T-cell (primary cell): ENCODE measurements around the gene PPM1M. TPM values are rescaled to one million over a fixed set of nuclear protein-coding genes. Genes with fewer than 3 reads are reported as not detected.

Source experiments
- ATAC-seq, 4 experiments: fragments of 200-7000 bp in 3 of 4; fragments of 150-1000 bp in 1 of 4; cut with Tn5 transposase; replicated peaks in 1 of 4; 1 replicate in 3 of 4; 2 replicates in 1 of 4; pipeline ENCODE4 v1.10.0; 2021; ENCODE audit warnings: moderate library complexity in 3 of 4, mild to moderate bottlenecking in 2 of 4, moderate number of reproducible peaks in 1 of 4
- CTCF ChIA-PET, 2 donors: fragments of 300-600 bp; sonication (Branson Sonifier 250); formaldehyde crosslinking; loops; one replicate each; lab custom pipeline; 2022; ENCODE audit warnings: antibody characterized with exemption in 2 of 2; lab: Charles Lee
- POLR2A ChIA-PET, 2 donors: fragments of 300-600 bp; sonication (Branson Sonifier 250); formaldehyde crosslinking; loops; one replicate each; lab custom pipeline; 2022; ENCODE audit warnings: antibody characterized with exemption in 2 of 2; lab: Charles Lee
- DNase-seq, 35 experiments: peaks; one replicate each; pipeline versions ENCODE4 v3.0.0 to v3.0.0-alpha.2; 2013 to 2023
- H3K27ac ChIP-seq: one replicate; pipeline ENCODE4 v1.5.1; 2013; ENCODE audit warnings: low read length
- H3K27me3 ChIP-seq, 2 experiments: replicated peaks in 1 of 2; 1 replicate in 1 of 2; 2 replicates in 1 of 2; pipeline versions ENCODE4 v1.6.1 to v1.7.0; 2013; ENCODE audit warnings: low read length in 1 of 2, mixed read lengths in 1 of 2; ENCODE audit not compliant: control insufficient read depth in 2 of 2, insufficient read depth in 2 of 2; ENCODE audit errors: extremely low read depth in 1 of 2
- H3K36me3 ChIP-seq, 2 donors: 1 replicate in 1 of 2; 2 replicates in 1 of 2; pipeline versions ENCODE4 v1.6.1 to v1.7.0; 2013; ENCODE audit warnings: low read length in 1 of 2; ENCODE audit not compliant: control insufficient read depth in 2 of 2, insufficient read depth in 1 of 2; ENCODE audit errors: extremely low read depth in 1 of 2
- H3K4me1 ChIP-seq, 2 experiments: 1 replicate in 1 of 2; 2 replicates in 1 of 2; pipeline versions ENCODE4 v1.6.1 to v1.7.0; 2013; ENCODE audit warnings: low read length in 2 of 2, mixed read lengths in 1 of 2; ENCODE audit not compliant: insufficient read depth in 2 of 2, control insufficient read depth in 1 of 2; ENCODE audit errors: extremely low read depth in 1 of 2
- H3K4me3 ChIP-seq, 2 donors: 1 replicate in 1 of 2; 2 replicates in 1 of 2; pipeline versions ENCODE4 v1.5.1 to v1.7.0; 2013; ENCODE audit warnings: mild to moderate bottlenecking in 2 of 2, low read length in 1 of 2, moderate library complexity in 1 of 2; ENCODE audit not compliant: control insufficient read depth in 1 of 2; ENCODE audit errors: extremely low read depth in 1 of 2
- H3K9me3 ChIP-seq: 2 replicates; pipeline ENCODE4 v1.7.0; 2013
- H3K27ac Mint-ChIP-seq, 2 donors: one replicate each; pipeline ENCODE4 v1.8.0; 2020 to 2021; ENCODE audit warnings: mild to moderate bottlenecking in 2 of 2, mixed read lengths in 2 of 2
- H3K27me3 Mint-ChIP-seq, 2 donors: one replicate each; pipeline ENCODE4 v1.8.0; 2021 to 2022; ENCODE audit warnings: mixed read lengths in 2 of 2
- H3K36me3 Mint-ChIP-seq: one replicate; pipeline ENCODE4 v1.8.0; 2021; ENCODE audit warnings: mixed read lengths
- H3K4me1 Mint-ChIP-seq, 3 donors: one replicate each; pipeline ENCODE4 v1.8.0; 2020 to 2022; ENCODE audit warnings: mixed read lengths in 3 of 3, mild to moderate bottlenecking in 1 of 3
- H3K4me3 Mint-ChIP-seq, 3 donors: one replicate each; pipeline ENCODE4 v1.8.0; 2020 to 2022; ENCODE audit warnings: mild to moderate bottlenecking in 3 of 3, mixed read lengths in 3 of 3, moderate library complexity in 3 of 3
- H3K9me3 Mint-ChIP-seq, 3 donors: one replicate each; pipeline ENCODE4 v1.8.0; 2020 to 2022; ENCODE audit warnings: mixed read lengths in 3 of 3
- WGBS: methylation state at CpG from one replicate; pipeline ENCODE4 v1.1.5; 2013; ENCODE audit warnings: missing lambda C conversion rate; ENCODE audit not compliant: insufficient coverage; 5-methylcytosine and 5-hydroxymethylcytosine counted together
- total RNA-seq, 35 experiments: library from RNA in 6 of 35; stranded (reverse) in 6 of 35; fragments of 120-200 nt in 1 of 35; gene quantifications; one replicate each; pipeline versions ENCODE4 v1.2.1 to v1.2.4 and lab custom pipeline; 2013 to 2026

Gene PPM1M
- total RNA-seq, 5 donors from 2014 or later (not counting 1 experiment from before 2014, with no cell fraction given): 63.4 to 78.1 (median 73.4) TPM

- H3K36me3 ChIP-seq: peaks cover 15 to 45% of the 10 kb centered on the region in 2 donors
- H3K4me3 ChIP-seq: peak overlapping the region; percentile 81 to 88
- ChIA-PET CTCF (interaction anchor here in 1 of 2 donors (0.6 kb wide), 1 partner anchor 32 kb away, joined by 5 read pairs; no protein-coding TSS in a partner anchor), POLR2A (interaction anchor here in 1 of 2 donors (0.7 kb wide), 1 partner anchor 23 kb away, joined by 6 read pairs; no protein-coding TSS in a partner anchor)
- WGBS: 89% methylated on average over 4 of the region's 7 CpGs
- no peaks in the 10 kb centered on the region for H3K9me3 ChIP-seq
- H3K4me1 ChIP-seq: peaks cover 40 to 88% of the 10 kb centered on the region in 2 experiments
- H3K27ac Mint-ChIP-seq: peak overlapping the region; percentile 92 to 97
- H3K27me3 ChIP-seq: no peaks in the 10 kb centered on the region
- H3K27ac ChIP-seq: peak overlapping the region; percentile 89
- peak overlapping the region; percentile 78 to 82 (median 82) for H3K4me3 Mint-ChIP-seq
- H3K36me3 Mint-ChIP-seq: peaks cover 24% of the 10 kb centered on the region
- H3K9me3 Mint-ChIP-seq: no peaks in the 10 kb centered on the region
- peak in 1 of 35 experiments; percentile 12 for DNase-seq
- H3K4me1 Mint-ChIP-seq: peaks cover 84 to 88% (median 85%) of the 10 kb centered on the region in 3 donors
- ATAC-seq: no peak
- H3K27me3 Mint-ChIP-seq: no peaks in the 10 kb centered on the region
These were observed 2.0 kb downstream of the PPM1M start for GRCh38 chr3:52247409-52248164.

GRCh38 chr3:52248165-52248541, 2.6 kb downstream of the PPM1M start:
- WGBS: 98% methylated on average over 10 of the region's 10 CpGs
- no peaks in the 10 kb centered on the region for H3K9me3 Mint-ChIP-seq
- Histone ChIP-seq H3K27me3 (no peaks in the 10 kb centered on the region), H3K27ac (peak overlapping the region; percentile 89), H3K4me1 (peaks cover 40 to 94% of the 10 kb centered on the region in 2 experiments), H3K9me3 (no peaks in the 10 kb centered on the region), H3K36me3 (peaks cover 15 to 45% of the 10 kb centered on the region in 2 donors), H3K4me3 (peak overlapping the region in 1 of 2 donors; percentile 88)
- H3K36me3 Mint-ChIP-seq: peaks cover 27% of the 10 kb centered on the region
- peak overlapping the region; percentile 92 to 97 for H3K27ac Mint-ChIP-seq
- ATAC-seq: no peak
- H3K4me1 Mint-ChIP-seq: peaks cover 87 to 89% (median 88%) of the 10 kb centered on the region in 3 donors
- H3K27me3 Mint-ChIP-seq: no peaks in the 10 kb centered on the region
- peak in 1 of 35 experiments; percentile 12 for DNase-seq
- H3K4me3 Mint-ChIP-seq: peak overlapping the region in 2 of 3 donors; percentile 82
- CTCF ChIA-PET: interaction anchor here in 1 of 2 donors (0.7 to 1.1 kb wide), 2 partner anchors 23 to 32 kb away, joined by 3 to 6 read pairs; no protein-coding TSS in a partner anchor
- POLR2A ChIA-PET: interaction anchor here in 1 of 2 donors (0.7 to 1.5 kb wide), 2 partner anchors 23 to 29 kb away, joined by 6 to 7 read pairs; no protein-coding TSS in a partner anchor

GRCh38 chr3:52248816-52249547, 3.4 kb downstream of the PPM1M start:
- peaks cover 44 to 96% of the 10 kb centered on the region in 2 experiments for H3K4me1 ChIP-seq
- no peaks in the 10 kb centered on the region for H3K9me3 ChIP-seq
- no peaks in the 10 kb centered on the region for H3K27me3 Mint-ChIP-seq
- peaks cover 87 to 89% (median 88%) of the 10 kb centered on the region in 3 donors for H3K4me1 Mint-ChIP-seq
- peaks cover 30% of the 10 kb centered on the region for H3K36me3 Mint-ChIP-seq
- peak overlapping the region; percentile 89 for H3K27ac ChIP-seq
- H3K27me3 ChIP-seq: no peaks in the 10 kb centered on the region
- no peaks in the 10 kb centered on the region for H3K9me3 Mint-ChIP-seq
- peak overlapping the region in 1 of 3 donors; percentile 82 for H3K4me3 Mint-ChIP-seq
- DNase-seq: peak in 5 of 35 experiments; percentile 26 to 54 (median 48)
- H3K36me3 ChIP-seq: peaks cover 15 to 45% of the 10 kb centered on the region in 2 donors
- peak overlapping the region; percentile 92 to 97 for H3K27ac Mint-ChIP-seq
- no peak for ATAC-seq
- WGBS: 77% methylated on average over 9 of the region's 10 CpGs
- no peak overlapping the region for H3K4me3 ChIP-seq
- POLR2A ChIA-PET: interaction anchor here (1.3 to 1.5 kb wide), 2 partner anchors 15 to 28 kb away, joined by 3 to 7 read pairs; no protein-coding TSS in a partner anchor
- CTCF ChIA-PET: interaction anchor here in 1 of 2 donors (0.7 to 1.1 kb wide), 2 partner anchors 22 to 31 kb away, joined by 3 to 6 read pairs; no protein-coding TSS in a partner anchor

GRCh38 chr3:52249683-52250082, 4.1 kb downstream of the PPM1M start:
- DNase-seq (no peak), ATAC-seq (no peak)
- peak overlapping the region in 2 of 3 donors; percentile 2 to 82 for H3K4me3 Mint-ChIP-seq
- H3K27ac Mint-ChIP-seq: peak overlapping the region; percentile 92 to 97
- Histone ChIP-seq H3K4me3 (no peak overlapping the region), H3K4me1 (peaks cover 50 to 96% of the 10 kb centered on the region in 2 experiments), H3K27me3 (no peaks in the 10 kb centered on the region), H3K9me3 (no peaks in the 10 kb centered on the region), H3K36me3 (peaks cover 15 to 45% of the 10 kb centered on the region in 2 donors), H3K27ac (peak overlapping the region; percentile 20)
- 81% methylated on average over 5 of the region's 6 CpGs for WGBS
- ChIA-PET POLR2A (interaction anchor here (0.6 to 1.5 kb wide), 3 partner anchors 14 to 55 kb away, joined by 3 to 7 read pairs (median 4); no protein-coding TSS in a partner anchor), CTCF (no interaction called here)
- peaks cover 86 to 89% (median 87%) of the 10 kb centered on the region in 3 donors for H3K4me1 Mint-ChIP-seq
- no peaks in the 10 kb centered on the region for H3K27me3 Mint-ChIP-seq
- H3K9me3 Mint-ChIP-seq: no peaks in the 10 kb centered on the region
- peaks cover 30% of the 10 kb centered on the region for H3K36me3 Mint-ChIP-seq

GRCh38 chr3:52250122-52250521, 4.6 kb downstream of the PPM1M start:
- ChIA-PET CTCF (interaction anchor here in 1 of 2 donors (0.9 kb wide), 1 partner anchor 10 kb away, joined by 3 read pairs; no protein-coding TSS in a partner anchor), POLR2A (interaction anchor here in 1 of 2 donors (0.6 to 1.3 kb wide), 3 partner anchors 11 to 55 kb away, joined by 3 to 8 read pairs (median 4); no protein-coding TSS in a partner anchor)
- Mint-ChIP-seq H3K27me3 (no peaks in the 10 kb centered on the region), H3K9me3 (no peaks in the 10 kb centered on the region), H3K36me3 (peaks cover 30% of the 10 kb centered on the region), H3K4me1 (peaks cover 86 to 89% (median 86%) of the 10 kb centered on the region in 3 donors), H3K27ac (peak overlapping the region; percentile 92 to 97), H3K4me3 (peak overlapping the region in 1 of 3 donors; percentile 82)
- peak in 1 of 35 experiments; percentile 13 for DNase-seq
- ATAC-seq: no peak
- peak overlapping the region; percentile 20 for H3K27ac ChIP-seq
- H3K4me3 ChIP-seq: no peak overlapping the region
- WGBS: 100% methylated on average over 1 of the region's 1 CpG
- H3K36me3 ChIP-seq: peaks cover 15 to 46% of the 10 kb centered on the region in 2 donors
- no peaks in the 10 kb centered on the region for H3K27me3 ChIP-seq
- H3K4me1 ChIP-seq: peaks cover 47 to 96% of the 10 kb centered on the region in 2 experiments
- no peaks in the 10 kb centered on the region for H3K9me3 ChIP-seq
